22Rv1 (cell line): Measurements from ENCODE around the gene BCL11A.

Source experiments
- ZFX ChIP-seq: fragments of 450-650 bp; IDR thresholded peaks from 2 replicates; pipeline ENCODE4 v1.6.1; 2017; ENCODE audit warnings: antibody characterized with exemption, borderline replicate concordance
- TF ChIP-seq, protein P1 (sequence below): fragments of 450-650 bp; IDR thresholded peaks from 2 replicates; pipeline ENCODE4 v1.5.1; 2017; ENCODE audit warnings: mild to moderate bottlenecking

DNA sequence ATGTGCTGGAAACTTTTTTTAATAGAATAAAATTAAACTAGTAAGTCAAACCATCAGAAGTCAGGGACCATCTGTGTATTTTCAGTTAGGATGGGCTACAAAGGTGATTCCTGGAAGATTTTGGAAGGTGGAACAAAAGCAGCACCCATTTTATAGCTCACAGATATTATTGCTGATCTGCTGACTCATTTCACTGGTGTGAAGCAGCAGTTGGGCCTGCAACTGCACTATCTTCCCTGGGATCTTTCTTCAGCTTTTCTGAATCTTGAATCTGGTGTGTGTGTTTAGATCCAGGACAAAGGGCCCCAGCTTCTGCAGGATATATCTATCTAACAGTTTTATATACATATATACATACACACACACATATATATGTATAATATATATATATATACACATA, 35.6 kb upstream of the BCL11A start:
- TF ChIP-seq, protein P1, sequence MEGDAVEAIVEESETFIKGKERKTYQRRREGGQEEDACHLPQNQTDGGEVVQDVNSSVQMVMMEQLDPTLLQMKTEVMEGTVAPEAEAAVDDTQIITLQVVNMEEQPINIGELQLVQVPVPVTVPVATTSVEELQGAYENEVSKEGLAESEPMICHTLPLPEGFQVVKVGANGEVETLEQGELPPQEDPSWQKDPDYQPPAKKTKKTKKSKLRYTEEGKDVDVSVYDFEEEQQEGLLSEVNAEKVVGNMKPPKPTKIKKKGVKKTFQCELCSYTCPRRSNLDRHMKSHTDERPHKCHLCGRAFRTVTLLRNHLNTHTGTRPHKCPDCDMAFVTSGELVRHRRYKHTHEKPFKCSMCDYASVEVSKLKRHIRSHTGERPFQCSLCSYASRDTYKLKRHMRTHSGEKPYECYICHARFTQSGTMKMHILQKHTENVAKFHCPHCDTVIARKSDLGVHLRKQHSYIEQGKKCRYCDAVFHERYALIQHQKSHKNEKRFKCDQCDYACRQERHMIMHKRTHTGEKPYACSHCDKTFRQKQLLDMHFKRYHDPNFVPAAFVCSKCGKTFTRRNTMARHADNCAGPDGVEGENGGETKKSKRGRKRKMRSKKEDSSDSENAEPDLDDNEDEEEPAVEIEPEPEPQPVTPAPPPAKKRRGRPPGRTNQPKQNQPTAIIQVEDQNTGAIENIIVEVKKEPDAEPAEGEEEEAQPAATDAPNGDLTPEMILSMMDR = no peak
- TF ChIP-seq ZFX = no peak
